Activated naive CD8-positive, alpha-beta T cell treated with anti-CD3 and anti-CD28 coated beads, Interleukin-2, amount 50 U/mL, for 24 hours (primary cell): ENCODE data around the gene MYLK3.

Source experiments
- ATAC-seq: fragments of 150-1000 bp; cut with Tn5 transposase; one replicate; pipeline ENCODE4 v1.10.0; 2021
- DNase-seq: peaks from one replicate; pipeline ENCODE4 v3.0.0; 2021
- H3K27ac Mint-ChIP-seq: one replicate; pipeline ENCODE4 v1.8.0; 2021; ENCODE audit warnings: mild to moderate bottlenecking, mixed read lengths
- H3K27me3 Mint-ChIP-seq: one replicate; pipeline ENCODE4 v1.8.0; 2021; ENCODE audit warnings: mixed read lengths
- H3K36me3 Mint-ChIP-seq: one replicate; pipeline ENCODE4 v1.8.0; 2021; ENCODE audit warnings: low read depth, mixed read lengths
- H3K4me1 Mint-ChIP-seq: one replicate; pipeline ENCODE4 v1.8.0; 2021; ENCODE audit warnings: mixed read lengths
- H3K4me3 Mint-ChIP-seq: one replicate; pipeline ENCODE4 v1.8.0; 2021; ENCODE audit warnings: mild to moderate bottlenecking, moderate library complexity, mixed read lengths
- H3K9me3 Mint-ChIP-seq: one replicate; pipeline ENCODE4 v1.8.0; 2021; ENCODE audit warnings: mixed read lengths

The MYLK3 gene

DNA sequence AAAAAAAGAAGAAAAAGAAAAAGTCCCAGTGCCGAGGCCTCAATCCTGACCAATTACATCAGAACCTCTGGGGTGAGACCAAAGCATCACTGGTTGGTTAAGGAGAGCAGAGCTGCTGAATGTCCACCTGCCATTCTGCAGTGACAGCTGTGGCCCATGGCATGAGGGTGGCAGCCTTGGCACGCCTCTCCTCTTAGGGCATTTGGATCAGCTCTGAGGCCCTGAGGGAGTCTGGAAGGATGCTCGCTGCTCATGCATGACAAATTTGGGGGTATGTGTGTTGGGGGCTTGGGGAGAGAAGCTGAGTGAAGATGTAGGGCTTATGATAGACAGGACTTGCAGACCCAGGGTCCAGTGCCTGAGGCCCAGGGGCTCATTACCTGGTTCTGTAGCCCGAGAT is 26.3 kb downstream of the MYLK3 start:
- no peak for DNase-seq
- Mint-ChIP-seq H3K27ac (no peak overlapping the region), H3K9me3 (no peaks in the 10 kb centered on the region), H3K36me3 (no peaks in the 10 kb centered on the region), H3K4me1 (no peaks in the 10 kb centered on the region), H3K4me3 (no peak overlapping the region), H3K27me3 (no peaks in the 10 kb centered on the region)
- no peak for ATAC-seq

- Mint-ChIP-seq H3K36me3 (no peaks in the 10 kb centered on the region), H3K9me3 (no peaks in the 10 kb centered on the region), H3K4me1 (no peaks in the 10 kb centered on the region), H3K27me3 (no peaks in the 10 kb centered on the region), H3K4me3 (no peak overlapping the region), H3K27ac (no peak overlapping the region)
- DNase-seq (no peak), ATAC-seq (no peak)
Observed at GRCh38 chr16:46720619-46721018, 27.5 kb downstream of the MYLK3 start.

DNA sequence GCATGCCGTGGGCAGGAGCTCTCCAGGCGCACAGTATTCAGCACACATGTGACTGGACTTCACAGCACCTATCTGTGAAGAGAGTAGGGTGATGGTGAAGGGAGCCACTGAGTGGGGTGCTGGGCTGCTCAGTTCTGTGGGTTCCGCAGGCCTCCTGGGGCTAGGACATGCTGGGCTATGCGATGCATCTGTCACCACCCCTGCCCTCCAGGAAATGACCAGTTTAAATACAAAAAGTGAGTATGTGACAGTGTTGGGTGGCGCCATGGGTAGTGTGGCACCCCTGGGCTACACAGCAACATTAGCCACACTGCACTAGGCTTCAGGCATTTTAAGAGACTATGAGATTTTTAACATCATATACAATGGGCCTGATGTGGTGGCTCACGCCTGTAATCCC is 28.6 kb downstream of the MYLK3 start:
- DNase-seq = no peak
- no peak for ATAC-seq

DNA sequence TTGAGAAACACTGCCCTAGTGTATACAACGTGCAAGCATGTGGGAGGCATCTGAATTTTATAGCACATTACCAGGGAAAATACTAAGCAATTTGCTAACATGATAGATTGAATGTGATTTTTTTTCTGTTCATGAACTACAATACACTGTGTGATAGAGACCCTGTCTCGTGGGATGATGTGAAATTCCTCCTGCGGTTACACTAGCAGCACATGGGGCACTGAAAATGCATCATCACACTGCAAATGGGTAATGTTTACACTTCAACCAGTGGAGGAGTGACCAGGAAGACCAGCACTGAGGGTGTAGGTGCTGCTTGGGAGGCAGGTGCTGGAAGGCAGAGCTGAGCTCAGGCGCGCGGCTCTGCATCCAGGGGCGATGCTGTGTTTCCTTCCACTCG is 29.9 kb downstream of the MYLK3 start:
- Mint-ChIP-seq H3K9me3 (no peaks in the 10 kb centered on the region), H3K27ac (no peak overlapping the region), H3K4me1 (no peaks in the 10 kb centered on the region), H3K4me3 (no peak overlapping the region), H3K36me3 (no peaks in the 10 kb centered on the region), H3K27me3 (no peaks in the 10 kb centered on the region)
- DNase-seq = no peak
- no peak for ATAC-seq

More for the DNA sequence above, 28.6 kb downstream of the MYLK3 start:
- Mint-ChIP-seq H3K4me1 (no peaks in the 10 kb centered on the region), H3K4me3 (no peak overlapping the region), H3K36me3 (no peaks in the 10 kb centered on the region), H3K27me3 (no peaks in the 10 kb centered on the region), H3K27ac (no peak overlapping the region), H3K9me3 (no peaks in the 10 kb centered on the region)

DNA sequence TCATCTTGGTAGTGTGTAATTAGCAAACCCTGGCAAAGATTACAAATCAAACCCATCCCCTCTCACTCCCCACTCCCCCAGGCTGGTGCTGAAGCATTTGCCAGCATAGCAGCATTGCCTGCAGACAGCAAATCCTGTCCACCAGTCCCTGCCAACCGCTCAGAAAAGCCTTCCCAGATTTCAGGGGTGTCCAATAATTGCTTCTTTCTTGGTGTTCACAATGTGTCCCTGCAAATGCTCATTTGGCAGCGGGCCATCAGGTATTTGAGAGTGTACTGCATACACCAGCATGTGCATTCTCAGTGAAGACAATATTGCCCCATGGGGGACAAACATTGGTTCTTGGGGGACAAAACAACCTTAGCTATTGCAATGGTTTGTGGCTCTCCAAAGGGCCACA is 30.5 kb downstream of the MYLK3 start:
- H3K27me3 Mint-ChIP-seq = no peaks in the 10 kb centered on the region
- ATAC-seq = no peak
- no peak overlapping the region for H3K27ac Mint-ChIP-seq
- H3K9me3 Mint-ChIP-seq = no peaks in the 10 kb centered on the region
- H3K4me1 Mint-ChIP-seq = no peaks in the 10 kb centered on the region
- no peak overlapping the region for H3K4me3 Mint-ChIP-seq
- no peaks in the 10 kb centered on the region for H3K36me3 Mint-ChIP-seq
- DNase-seq = no peak

DNA sequence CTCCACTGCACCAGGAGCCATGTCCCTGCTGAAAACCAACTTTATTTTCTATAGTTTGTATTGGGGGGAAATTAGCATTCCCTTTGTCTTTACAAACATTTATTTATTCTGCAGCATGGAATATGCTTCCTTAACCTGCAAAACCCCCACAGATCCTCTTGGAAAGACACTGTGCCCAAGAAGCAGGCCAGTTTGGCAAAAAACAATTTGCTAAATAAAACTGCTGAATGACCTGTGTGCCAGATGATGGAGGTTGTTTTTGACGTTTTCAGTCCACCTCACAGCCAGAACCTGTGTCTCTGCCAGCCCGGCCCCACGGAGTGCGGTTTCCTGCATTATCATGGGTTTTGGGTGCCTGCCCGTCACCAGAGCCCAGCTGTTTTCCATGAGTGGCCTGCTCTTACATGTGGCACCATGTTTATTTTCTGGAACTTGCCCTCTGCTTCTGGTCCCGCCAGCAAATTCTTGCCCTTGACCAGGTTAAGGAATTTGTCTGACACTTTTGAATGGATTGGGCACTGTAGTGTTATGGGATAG is 32.3 kb downstream of the MYLK3 start:
- no peaks in the 10 kb centered on the region for H3K9me3 Mint-ChIP-seq
- no peaks in the 10 kb centered on the region for H3K36me3 Mint-ChIP-seq
- no peak for DNase-seq
- H3K4me3 Mint-ChIP-seq = no peak overlapping the region
- no peaks in the 10 kb centered on the region for H3K27me3 Mint-ChIP-seq
- no peak overlapping the region for H3K27ac Mint-ChIP-seq
- peaks cover 4% of the 10 kb centered on the region for H3K4me1 Mint-ChIP-seq
- ATAC-seq = no peak

- Mint-ChIP-seq H3K4me3 (no peak overlapping the region), H3K27ac (no peak overlapping the region), H3K4me1 (peaks cover 4% of the 10 kb centered on the region), H3K9me3 (no peaks in the 10 kb centered on the region), H3K27me3 (no peaks in the 10 kb centered on the region), H3K36me3 (no peaks in the 10 kb centered on the region)
- DNase-seq = no peak
- ATAC-seq = no peak
Observed at GRCh38 chr16:46714797-46715591, 33.1 kb downstream of the MYLK3 start.

DNA sequence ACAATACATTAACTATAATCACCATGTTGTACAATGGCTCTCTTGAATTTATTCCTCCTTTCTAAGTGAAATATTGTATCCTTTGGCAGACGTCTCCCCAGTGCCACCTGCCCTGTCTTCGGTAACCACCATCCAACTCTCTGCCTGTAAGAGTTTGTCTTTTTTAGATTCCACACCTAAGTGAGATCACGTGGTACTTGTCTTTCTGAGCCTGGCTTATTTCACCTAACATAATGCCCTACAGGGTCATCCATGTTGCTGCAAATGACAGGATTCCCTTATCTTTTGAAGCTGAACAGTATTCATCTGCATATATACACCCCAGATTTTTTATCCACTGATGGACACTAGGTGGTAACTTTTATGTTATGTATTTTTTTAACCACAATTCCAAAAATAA is 34.5 kb downstream of the MYLK3 start:
- ATAC-seq (no peak), DNase-seq (no peak)
- Mint-ChIP-seq H3K4me1 (peaks cover 4% of the 10 kb centered on the region), H3K9me3 (no peaks in the 10 kb centered on the region), H3K4me3 (no peak overlapping the region), H3K27me3 (no peaks in the 10 kb centered on the region), H3K27ac (no peak overlapping the region), H3K36me3 (no peaks in the 10 kb centered on the region)

DNA sequence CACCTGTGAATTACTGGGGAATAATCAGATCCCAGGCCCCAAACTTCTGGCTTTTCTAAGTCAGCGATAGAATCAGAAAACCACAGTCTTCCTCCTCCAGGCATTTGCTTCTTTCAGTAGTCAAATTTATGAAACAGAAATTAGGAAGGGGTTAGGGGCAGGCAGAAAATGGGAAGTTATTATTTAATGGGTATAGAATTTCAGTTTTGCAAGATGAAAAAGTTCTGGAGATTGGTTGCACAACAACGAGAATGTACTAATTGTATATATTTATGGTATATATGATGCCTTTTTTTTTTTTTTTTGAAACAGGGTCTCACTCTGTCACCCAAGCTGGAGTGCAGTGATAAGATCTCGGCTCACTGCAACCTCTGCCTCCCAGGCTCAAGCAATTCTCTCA is 35.2 kb downstream of the MYLK3 start:
- ATAC-seq (no peak), DNase-seq (no peak)
- Mint-ChIP-seq H3K9me3 (no peaks in the 10 kb centered on the region), H3K27ac (no peak overlapping the region), H3K27me3 (no peaks in the 10 kb centered on the region), H3K4me3 (no peak overlapping the region), H3K36me3 (no peaks in the 10 kb centered on the region), H3K4me1 (peaks cover 4% of the 10 kb centered on the region)

- H3K27me3 Mint-ChIP-seq = no peaks in the 10 kb centered on the region
- peaks cover 4% of the 10 kb centered on the region for H3K4me1 Mint-ChIP-seq
- ATAC-seq (no peak), DNase-seq (no peak)
- H3K4me3 Mint-ChIP-seq = no peak overlapping the region
- H3K36me3 Mint-ChIP-seq = no peaks in the 10 kb centered on the region
- H3K27ac Mint-ChIP-seq = no peak overlapping the region
- H3K9me3 Mint-ChIP-seq = no peaks in the 10 kb centered on the region
Observed at GRCh38 chr16:46711106-46712058, 36.8 kb downstream of the MYLK3 start.

GRCh38 chr16:46709469-46710005 is 38.6 kb downstream of the MYLK3 start:
- no peak for ATAC-seq
- Mint-ChIP-seq H3K9me3 (no peaks in the 10 kb centered on the region), H3K27me3 (no peaks in the 10 kb centered on the region), H3K36me3 (no peaks in the 10 kb centered on the region), H3K27ac (no peak overlapping the region), H3K4me1 (peaks cover 4% of the 10 kb centered on the region), H3K4me3 (no peak overlapping the region)
- no peak for DNase-seq

GRCh38 chr16:46706642-46707041 is 41.5 kb downstream of the MYLK3 start:
- no peak overlapping the region for H3K4me3 Mint-ChIP-seq
- H3K27me3 Mint-ChIP-seq = no peaks in the 10 kb centered on the region
- no peak overlapping the region for H3K27ac Mint-ChIP-seq
- no peaks in the 10 kb centered on the region for H3K9me3 Mint-ChIP-seq
- no peak for DNase-seq
- H3K4me1 Mint-ChIP-seq = peaks cover 2% of the 10 kb centered on the region
- H3K36me3 Mint-ChIP-seq = peaks cover 6% of the 10 kb centered on the region
- no peak for ATAC-seq

GRCh38 chr16:46702030-46702429 is 46.1 kb downstream of the MYLK3 start:
- Mint-ChIP-seq H3K27ac (no peak overlapping the region), H3K4me1 (no peaks in the 10 kb centered on the region), H3K27me3 (no peaks in the 10 kb centered on the region), H3K4me3 (no peak overlapping the region), H3K36me3 (peaks cover 21% of the 10 kb centered on the region), H3K9me3 (no peaks in the 10 kb centered on the region)
- ATAC-seq (no peak), DNase-seq (no peak)

DNA sequence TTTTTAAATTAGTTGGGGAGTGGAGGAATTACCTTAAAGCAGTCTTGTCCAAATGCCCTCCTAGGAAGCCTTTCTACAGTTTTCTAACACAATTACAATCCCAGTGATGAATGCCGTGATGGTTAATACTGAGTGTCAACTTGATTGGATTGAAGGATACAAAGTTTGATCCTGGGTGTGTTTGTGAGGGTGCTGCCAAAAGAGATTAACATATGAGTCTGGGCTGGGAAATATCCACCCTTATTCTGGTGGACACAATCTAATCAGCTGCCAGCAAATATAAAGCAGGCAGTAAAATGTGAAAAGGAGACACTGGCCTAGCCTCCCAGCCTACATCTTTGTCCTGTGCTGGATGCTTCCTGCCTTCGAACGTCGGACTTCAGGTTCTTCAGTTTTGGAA is 46.5 kb downstream of the MYLK3 start:
- H3K9me3 Mint-ChIP-seq = no peaks in the 10 kb centered on the region
- H3K36me3 Mint-ChIP-seq = peaks cover 23% of the 10 kb centered on the region
- no peak overlapping the region for H3K4me3 Mint-ChIP-seq
- DNase-seq = no peak
- no peaks in the 10 kb centered on the region for H3K27me3 Mint-ChIP-seq
- no peak overlapping the region for H3K27ac Mint-ChIP-seq
- no peaks in the 10 kb centered on the region for H3K4me1 Mint-ChIP-seq
- ATAC-seq = no peak

DNA sequence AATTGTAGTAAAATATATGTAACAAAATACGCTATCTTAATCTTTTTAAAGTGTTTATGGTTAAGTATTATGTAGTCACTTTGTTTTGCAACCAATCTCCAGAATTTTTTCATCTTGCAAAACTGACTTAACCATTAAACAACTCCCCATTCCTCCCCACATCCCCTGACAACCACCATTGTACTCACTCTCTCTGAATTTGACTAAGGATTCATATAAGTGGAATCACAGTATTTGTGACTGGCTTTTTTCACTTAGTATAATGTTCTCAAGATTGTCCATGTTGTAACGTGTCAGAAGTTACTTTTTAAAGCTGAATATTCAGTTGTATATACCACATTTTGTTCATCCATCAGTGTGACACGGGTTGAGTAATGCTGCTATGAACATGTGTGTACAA is 48.1 kb downstream of the MYLK3 start:
- DNase-seq (no peak), ATAC-seq (no peak)
- H3K27me3 Mint-ChIP-seq = no peaks in the 10 kb centered on the region
- no peaks in the 10 kb centered on the region for H3K9me3 Mint-ChIP-seq
- peaks cover 36% of the 10 kb centered on the region for H3K36me3 Mint-ChIP-seq
- H3K4me3 Mint-ChIP-seq = no peak overlapping the region
- no peak overlapping the region for H3K27ac Mint-ChIP-seq
- no peaks in the 10 kb centered on the region for H3K4me1 Mint-ChIP-seq
